DOHH2 (cell line): ENCODE data around the gene PNPLA2.

Experiments
- H3F3A ChIP-seq: fragments of 200-600 bp; sonication (generic), shearing (Covaris generic); 2 replicates; pipeline ENCODE4 v1.6.0; 2016; ENCODE audit warnings: antibody characterized with exemption, mild to moderate bottlenecking; ENCODE audit not compliant: control insufficient read depth, insufficient read depth
- H3K27ac ChIP-seq: fragments of 200-600 bp; sonication (generic); 2 replicates; pipeline ENCODE4 v1.5.1; 2014; ENCODE audit warnings: low read depth, mild to moderate bottlenecking, low read length, moderate library complexity
- H3K27me3 ChIP-seq: fragments of 200-600 bp; sonication (generic); 2 replicates; pipeline ENCODE4 v1.6.1; 2014; ENCODE audit warnings: mild to moderate bottlenecking, low read length, mixed read lengths; ENCODE audit not compliant: control insufficient read depth
- H3K36me3 ChIP-seq: fragments of 200-600 bp; sonication (generic); 2 replicates; pipeline ENCODE4 v1.6.1; 2014; ENCODE audit warnings: mild to moderate bottlenecking, low read length, moderate library complexity, mixed read lengths; ENCODE audit not compliant: control insufficient read depth
- H3K4me1 ChIP-seq: fragments of 200-600 bp; sonication (generic); 2 replicates; pipeline ENCODE4 v1.6.1; 2014; ENCODE audit warnings: mild to moderate bottlenecking, low read length, mixed read lengths; ENCODE audit not compliant: control insufficient read depth
- H3K4me2 ChIP-seq: fragments of 200-600 bp; sonication (generic); 2 replicates; pipeline ENCODE4 v1.6.0; 2014; ENCODE audit warnings: mild to moderate bottlenecking, low read length, moderate library complexity
- H3K4me3 ChIP-seq: fragments of 200-600 bp; sonication (generic); 2 replicates; pipeline ENCODE4 v1.5.1; 2014; ENCODE audit warnings: mild to moderate bottlenecking, low read length, mixed read lengths
- H3K79me2 ChIP-seq: fragments of 200-600 bp; sonication (generic); 2 replicates; pipeline ENCODE4 v1.6.1; 2014; ENCODE audit warnings: mild to moderate bottlenecking, low read length, mixed read lengths; ENCODE audit not compliant: control insufficient read depth
- H3K9me2 ChIP-seq: fragments of 200-600 bp; sonication (generic); replicated peaks from 2 replicates; pipeline ENCODE4 v1.6.1; 2014; ENCODE audit warnings: mild to moderate bottlenecking, low read length, mixed read lengths; ENCODE audit not compliant: control insufficient read depth
- H3K9me3 ChIP-seq: fragments of 200-600 bp; sonication (generic); 2 replicates; pipeline ENCODE4 v1.6.1; 2014; ENCODE audit warnings: antibody characterized with exemption, low read length, mixed read lengths; ENCODE audit not compliant: control insufficient read depth, insufficient read depth
- H4K20me1 ChIP-seq: fragments of 200-600 bp; sonication (generic); 2 replicates; pipeline ENCODE4 v1.6.0; 2014; ENCODE audit warnings: low read depth, mild to moderate bottlenecking, antibody characterized with exemption, low read length, moderate library complexity; ENCODE audit not compliant: control insufficient read depth, insufficient read depth
- CTCF ChIP-seq: fragments of 200-600 bp; sonication (generic); IDR thresholded peaks from one replicate; pipeline ENCODE4 v1.5.1; 2014; ENCODE audit warnings: antibody characterized with exemption, mild to moderate bottlenecking, low read depth, low read length; ENCODE audit not compliant: poor library complexity, severe bottlenecking
- EZH2phosphoT487 ChIP-seq: fragments of 200-600 bp; sonication (generic); IDR thresholded peaks from 2 replicates; pipeline ENCODE4 v1.6.1; 2017; ENCODE audit warnings: borderline replicate concordance, mild to moderate bottlenecking, antibody characterized with exemption, low read length, moderate library complexity, mixed read lengths

The PNPLA2 gene

GRCh38 chr11:868394-868793, 49.7 kb downstream of the PNPLA2 start:
- H4K20me1 ChIP-seq: no peaks in the 10 kb centered on the region; the same call in 1 of the 2 replicates
- H3K9me2 ChIP-seq: no peaks in the 10 kb centered on the region
- no peaks in the 10 kb centered on the region for H3K79me2 ChIP-seq
- no peaks in the 10 kb centered on the region for H3K9me3 ChIP-seq
- H3K4me3 ChIP-seq: no peak overlapping the region
- H3K4me1 ChIP-seq: no peaks in the 10 kb centered on the region
- no peaks in the 10 kb centered on the region for H3K36me3 ChIP-seq
- TF ChIP-seq EZH2phosphoT487 (no peak), CTCF (no peak)
- no peak overlapping the region for H3K4me2 ChIP-seq
- no peaks in the 10 kb centered on the region for H3F3A ChIP-seq
- H3K27ac ChIP-seq: no peak overlapping the region
- no peaks in the 10 kb centered on the region for H3K27me3 ChIP-seq

- no peaks in the 10 kb centered on the region for H3K9me2 ChIP-seq
- H3F3A ChIP-seq: no peaks in the 10 kb centered on the region
- H3K27ac ChIP-seq: no peak overlapping the region
- H3K9me3 ChIP-seq: no peaks in the 10 kb centered on the region
- H4K20me1 ChIP-seq: no peaks in the 10 kb centered on the region; the same call in 1 of the 2 replicates
- no peaks in the 10 kb centered on the region for H3K79me2 ChIP-seq
- no peaks in the 10 kb centered on the region for H3K4me1 ChIP-seq
- H3K4me2 ChIP-seq: no peak overlapping the region
- no peaks in the 10 kb centered on the region for H3K36me3 ChIP-seq
- no peaks in the 10 kb centered on the region for H3K27me3 ChIP-seq
- H3K4me3 ChIP-seq: no peak overlapping the region
- TF ChIP-seq CTCF: no peak
- TF ChIP-seq EZH2phosphoT487: no peak
These were observed 50.1 kb downstream of the PNPLA2 start for GRCh38 chr11:868802-869201.

GRCh38 chr11:869399-870126, 50.8 kb downstream of the PNPLA2 start:
- Histone ChIP-seq H4K20me1 (no peaks in the 10 kb centered on the region; the same call in 1 of the 2 replicates), H3K4me3 (no peak overlapping the region), H3K4me1 (no peaks in the 10 kb centered on the region), H3K4me2 (no peak overlapping the region), H3F3A (no peaks in the 10 kb centered on the region), H3K36me3 (no peaks in the 10 kb centered on the region), H3K27ac (no peak overlapping the region), H3K27me3 (no peaks in the 10 kb centered on the region), H3K79me2 (no peaks in the 10 kb centered on the region), H3K9me2 (no peaks in the 10 kb centered on the region), H3K9me3 (no peaks in the 10 kb centered on the region)
- TF ChIP-seq EZH2phosphoT487: no peak
- no peak for TF ChIP-seq CTCF
